OCI-LY1 (cell line): ENCODE results near the gene EHF.

ENCODE experiments used
- CTCF ChIP-seq: fragments of 200-600 bp; sonication (generic), shearing (Covaris generic); IDR thresholded peaks from 2 replicates; pipeline ENCODE4 v1.5.1; 2017; ENCODE audit warnings: mild to moderate bottlenecking, antibody characterized with exemption, low read length, moderate library complexity, mixed read lengths
- EZH2 ChIP-seq: fragments of 200-600 bp; sonication (generic), shearing (Covaris generic); IDR thresholded peaks from 2 replicates; pipeline ENCODE4 v1.8.0; 2017; ENCODE audit warnings: borderline replicate concordance, mixed run types, mild to moderate bottlenecking, antibody characterized with exemption, low read length, moderate library complexity, mixed read lengths

GRCh38 chr11:34610324-34611041 lies 10.4 kb upstream of the EHF start:
- no peak for TF ChIP-seq EZH2
- TF ChIP-seq CTCF = no peak
